Stimulated activated memory B cell treated with anti-CD40 and anti-IgM and Interleukin-4, amounts not matched to agents 10 μg/mL and 1 μg/mL and 100 μg/mL, for 72 hours (primary cell): Measurements from ENCODE around the gene CNPY4.
A peak's percentile ranks its signal among the peaks of the same experiment; 100 is the strongest.

Experiments used
- ATAC-seq: fragments of 150-1000 bp; cut with Tn5 transposase; 2 replicates; pipeline ENCODE4 v1.10.0; 2021
- H3K27ac Mint-ChIP-seq: one replicate; pipeline ENCODE4 v1.8.0; 2022; ENCODE audit warnings: mild to moderate bottlenecking, mixed read lengths
- H3K27me3 Mint-ChIP-seq: one replicate; pipeline ENCODE4 v1.8.0; 2022; ENCODE audit warnings: mixed read lengths
- H3K36me3 Mint-ChIP-seq: one replicate; pipeline ENCODE4 v1.8.0; 2022; ENCODE audit warnings: mixed read lengths
- H3K4me1 Mint-ChIP-seq: one replicate; pipeline ENCODE4 v1.8.0; 2022; ENCODE audit warnings: mixed read lengths
- H3K4me3 Mint-ChIP-seq: one replicate; pipeline ENCODE4 v1.8.0; 2022; ENCODE audit warnings: mild to moderate bottlenecking, moderate library complexity, mixed read lengths
- H3K9me3 Mint-ChIP-seq: one replicate; pipeline ENCODE4 v1.8.0; 2022; ENCODE audit warnings: mixed read lengths

The CNPY4 gene

DNA sequence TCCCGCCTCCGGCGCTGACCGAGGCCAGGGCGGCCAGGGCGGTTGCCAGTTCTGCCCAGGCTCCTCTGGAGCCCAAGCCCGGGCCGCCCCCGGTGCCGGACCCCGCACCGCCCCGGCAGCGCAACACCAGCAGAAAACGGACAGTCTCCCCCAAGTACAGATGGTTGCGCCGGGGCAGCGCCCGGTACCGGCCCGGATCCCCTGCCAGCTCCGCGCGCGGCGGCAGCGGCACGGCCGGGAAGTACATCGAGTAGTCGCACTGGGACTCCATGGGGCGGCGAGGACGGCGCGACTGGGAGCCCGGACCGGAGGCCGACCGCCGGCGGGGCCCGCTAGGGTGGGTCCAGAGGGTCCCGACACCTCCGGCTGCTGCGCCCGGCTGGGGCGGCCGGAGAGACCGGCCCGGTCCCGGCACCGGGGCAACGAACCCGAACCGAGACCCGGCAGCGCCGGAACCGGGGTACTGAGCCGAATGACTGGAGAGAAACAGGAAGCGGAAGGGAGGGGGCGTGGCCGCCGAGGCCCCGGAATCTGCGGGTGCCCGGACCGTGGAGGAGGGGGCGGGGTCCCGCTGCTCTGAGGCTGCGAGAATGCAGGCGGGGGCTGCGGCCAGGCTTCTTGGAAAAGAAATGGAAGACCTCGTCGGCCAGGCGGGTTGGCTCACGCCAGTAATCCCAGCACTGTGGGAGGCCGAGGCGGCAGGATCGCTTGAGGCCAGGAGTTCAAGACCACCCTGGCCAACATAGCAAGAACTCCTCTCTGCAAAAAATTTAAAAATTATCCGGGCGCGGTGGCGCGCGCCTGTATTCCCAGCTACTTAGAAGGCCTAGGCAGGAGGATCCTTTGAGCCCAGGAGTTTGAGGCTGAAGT lies 39.0 kb downstream of the CNPY4 start, which contains the start of gene TRAPPC14:
Gene TRAPPC14 (minus strand): TSS at position 495 of the 870 bp plus-strand sequence. CDS start 224 bp downstream, at position 271.
- Mint-ChIP-seq H3K4me1 (peaks cover 49% of the 10 kb centered on the region), H3K27ac (peak within 1 kb of the TSS; percentile 82)

GRCh38 chr7:100159099-100159623 lies 39.7 kb downstream of the CNPY4 start:
- Mint-ChIP-seq H3K9me3 (no peaks in the 10 kb centered on the region), H3K36me3 (peaks cover 10% of the 10 kb centered on the region), H3K4me1 (peaks cover 43% of the 10 kb centered on the region), H3K27me3 (no peaks in the 10 kb centered on the region), H3K27ac (peak overlapping the region; percentile 82), H3K4me3 (peak overlapping the region; percentile 85)
- ATAC-seq: no peak

More for the DNA sequence above, 39.0 kb downstream of the CNPY4 start, which contains the start of gene TRAPPC14:
- Mint-ChIP-seq H3K9me3 (no peaks in the 10 kb centered on the region), H3K27me3 (no peaks in the 10 kb centered on the region), H3K4me3 (peak within 1 kb of the TSS; percentile 85), H3K36me3 (peaks cover 10% of the 10 kb centered on the region)
- ATAC-seq: peak; percentile 91

DNA sequence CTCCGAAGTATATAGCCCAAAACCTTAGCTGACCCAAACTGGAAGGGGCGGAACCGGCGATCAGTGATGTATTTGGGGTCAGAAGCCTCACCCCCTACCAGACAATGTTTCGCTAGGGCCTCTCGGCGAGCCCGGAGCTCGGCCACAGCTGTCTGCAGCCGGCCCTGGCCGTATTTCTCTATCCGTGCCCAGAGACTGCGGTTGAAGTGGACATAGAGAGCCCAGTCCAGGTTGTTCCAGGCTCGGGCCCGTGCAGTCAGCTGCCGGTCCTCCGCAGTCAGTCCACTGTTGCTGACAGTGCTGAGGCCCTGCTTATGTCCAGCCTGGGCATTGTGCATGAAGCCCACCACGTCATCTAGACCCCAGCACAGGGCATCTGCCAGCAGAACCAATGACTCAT lies 40.6 kb downstream of the CNPY4 start:
- Mint-ChIP-seq H3K27ac (no peak overlapping the region), H3K4me1 (peaks cover 41% of the 10 kb centered on the region), H3K27me3 (no peaks in the 10 kb centered on the region), H3K9me3 (no peaks in the 10 kb centered on the region), H3K36me3 (peaks cover 10% of the 10 kb centered on the region), H3K4me3 (no peak overlapping the region)
- no peak for ATAC-seq

GRCh38 chr7:100163006-100163531 lies 43.6 kb downstream of the CNPY4 start:
- Mint-ChIP-seq H3K36me3 (no peaks in the 10 kb centered on the region), H3K4me3 (no peak overlapping the region), H3K4me1 (peaks cover 43% of the 10 kb centered on the region), H3K27ac (no peak overlapping the region), H3K9me3 (no peaks in the 10 kb centered on the region), H3K27me3 (peaks cover 26% of the 10 kb centered on the region)
- ATAC-seq: no peak

DNA sequence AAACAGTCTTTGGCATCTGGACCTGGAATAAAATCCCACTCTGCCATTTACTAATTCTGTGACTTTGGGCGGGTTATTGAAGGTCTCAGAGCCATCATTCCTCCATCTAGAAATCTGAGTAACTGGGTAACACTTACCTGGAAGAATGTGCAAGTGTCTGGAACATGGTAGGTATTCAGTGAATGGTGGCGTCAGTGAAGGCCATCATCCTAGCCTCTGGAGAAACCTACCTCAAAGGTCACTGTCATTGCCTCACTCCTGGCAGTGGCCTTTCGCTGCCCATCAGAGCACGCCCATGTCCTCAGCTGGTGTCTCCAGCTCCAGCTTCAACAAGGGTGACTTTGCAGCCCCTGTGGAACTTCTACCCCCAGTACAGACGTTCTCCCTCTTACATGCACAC lies 44.4 kb downstream of the CNPY4 start:
- Mint-ChIP-seq H3K36me3 (no peaks in the 10 kb centered on the region), H3K9me3 (no peaks in the 10 kb centered on the region), H3K4me3 (no peak overlapping the region), H3K27ac (no peak overlapping the region), H3K27me3 (peaks cover 34% of the 10 kb centered on the region), H3K4me1 (peaks cover 47% of the 10 kb centered on the region)
- no peak for ATAC-seq

GRCh38 chr7:100166317-100166940 lies 47.0 kb downstream of the CNPY4 start:
- no peak for ATAC-seq
- peaks cover 55% of the 10 kb centered on the region for H3K27me3 Mint-ChIP-seq
- H3K9me3 Mint-ChIP-seq: no peaks in the 10 kb centered on the region
- no peak overlapping the region for H3K27ac Mint-ChIP-seq
- no peak overlapping the region for H3K4me3 Mint-ChIP-seq
- peaks cover 55% of the 10 kb centered on the region for H3K4me1 Mint-ChIP-seq
- H3K36me3 Mint-ChIP-seq: no peaks in the 10 kb centered on the region

DNA sequence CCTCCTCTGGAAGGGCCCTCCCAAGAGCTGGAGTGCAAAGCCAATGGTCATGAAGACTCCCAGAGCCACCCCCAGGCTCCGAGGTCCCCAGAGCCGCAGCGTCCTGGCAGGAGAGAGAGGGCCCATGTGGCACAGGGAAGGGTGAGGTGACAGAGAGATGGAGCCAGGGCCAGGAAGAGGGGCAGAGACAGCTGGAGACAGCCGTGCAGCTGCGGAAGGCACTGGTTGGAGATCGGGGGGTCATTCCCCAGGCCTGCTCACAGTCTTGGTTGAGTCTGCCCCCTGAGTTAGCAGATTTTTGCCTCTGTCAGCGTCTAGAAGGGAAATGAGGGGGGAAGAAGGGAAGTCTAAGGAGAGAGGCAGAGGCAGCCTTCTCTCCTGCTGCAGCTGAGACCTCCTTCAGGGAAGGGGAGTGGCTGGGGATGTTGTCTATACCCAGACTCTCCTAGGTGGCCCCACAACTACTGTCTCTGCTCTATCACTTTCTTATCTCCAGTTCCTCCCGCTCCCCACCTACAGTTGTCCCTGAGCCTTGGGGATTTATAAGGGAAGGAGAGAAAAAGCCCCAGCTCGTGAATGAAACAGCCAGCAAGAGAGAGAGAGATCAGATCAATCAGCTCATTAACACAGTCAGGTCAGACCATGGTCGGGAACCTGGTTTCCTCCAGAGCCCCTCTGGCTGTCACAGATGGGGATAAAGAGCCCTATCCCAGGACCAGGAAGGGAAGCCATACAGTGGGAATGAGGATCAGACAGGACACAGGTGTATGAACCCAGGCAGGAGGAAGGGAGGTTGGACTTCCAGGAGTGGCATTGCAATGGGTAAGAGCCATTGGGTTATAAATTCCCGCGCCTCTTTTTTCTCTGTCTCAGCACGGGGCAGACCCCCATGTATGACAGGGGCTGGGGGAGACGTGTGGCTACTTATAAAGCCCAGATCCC lies 47.8 kb downstream of the CNPY4 start:
- ATAC-seq: no peak
- peaks cover 60% of the 10 kb centered on the region for H3K4me1 Mint-ChIP-seq
- H3K36me3 Mint-ChIP-seq: no peaks in the 10 kb centered on the region
- no peak overlapping the region for H3K27ac Mint-ChIP-seq
- H3K27me3 Mint-ChIP-seq: peaks cover 55% of the 10 kb centered on the region
- no peaks in the 10 kb centered on the region for H3K9me3 Mint-ChIP-seq
- H3K4me3 Mint-ChIP-seq: no peak overlapping the region

DNA sequence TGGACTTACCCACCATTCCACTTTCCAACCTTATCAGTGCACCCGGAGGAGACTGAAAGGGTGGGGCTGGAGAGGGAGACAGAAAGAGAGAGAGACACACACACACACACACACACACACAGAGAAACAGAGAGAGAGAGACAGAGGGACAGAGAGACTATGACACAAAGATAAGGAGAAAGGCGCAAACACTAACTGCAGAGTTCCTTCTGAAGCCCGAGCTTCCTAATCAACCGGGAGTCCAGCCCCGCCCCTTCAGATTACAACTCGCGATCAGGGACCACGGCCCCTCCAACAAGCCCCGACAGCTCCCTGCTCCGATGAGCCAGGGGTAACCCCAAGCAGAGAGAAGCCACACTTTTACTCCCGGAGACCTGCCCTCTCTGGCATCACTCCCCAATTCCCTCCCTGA lies 48.5 kb downstream of the CNPY4 start:
- Mint-ChIP-seq H3K36me3 (no peaks in the 10 kb centered on the region), H3K9me3 (no peaks in the 10 kb centered on the region), H3K27ac (no peak overlapping the region), H3K4me1 (peaks cover 54% of the 10 kb centered on the region), H3K4me3 (peak overlapping the region; percentile 55), H3K27me3 (peaks cover 55% of the 10 kb centered on the region)
- ATAC-seq: no peak

DNA sequence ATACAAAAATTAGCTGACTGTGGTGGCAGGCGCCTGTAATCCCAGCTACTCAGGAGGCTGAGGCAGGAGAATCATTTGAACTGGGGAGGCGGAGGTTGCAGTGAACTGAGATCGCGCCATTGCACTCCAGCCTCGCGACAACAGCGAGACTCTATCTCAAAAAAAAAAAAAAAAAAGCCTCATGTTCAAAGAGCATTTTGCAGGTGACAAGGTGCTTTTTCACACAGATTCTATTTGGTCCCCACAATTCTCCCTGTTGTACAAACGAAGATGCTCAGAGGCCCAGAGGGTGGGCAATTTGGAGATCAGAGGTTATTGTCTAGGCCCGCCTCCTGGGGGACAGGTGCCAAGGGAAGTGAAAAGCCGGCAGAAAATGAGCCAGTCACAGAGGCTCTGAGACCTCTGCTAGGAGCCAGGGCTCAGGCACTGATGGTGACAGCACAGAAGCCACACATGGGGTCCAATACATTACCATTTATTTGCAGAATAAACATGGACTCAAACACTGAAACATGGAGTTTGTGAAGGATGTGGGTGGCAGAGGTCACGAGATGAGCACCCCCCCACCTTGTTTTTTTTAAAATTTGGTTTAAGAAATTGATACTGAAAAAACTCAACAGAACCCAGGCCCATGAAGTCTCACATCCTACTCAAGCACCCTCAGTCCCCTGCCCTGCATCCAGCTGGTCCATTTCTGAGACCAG lies 49.9 kb downstream of the CNPY4 start:
- no peaks in the 10 kb centered on the region for H3K9me3 Mint-ChIP-seq
- H3K27ac Mint-ChIP-seq: no peak overlapping the region
- peaks cover 68% of the 10 kb centered on the region for H3K27me3 Mint-ChIP-seq
- ATAC-seq: no peak
- peaks cover 53% of the 10 kb centered on the region for H3K4me1 Mint-ChIP-seq
- H3K4me3 Mint-ChIP-seq: no peak overlapping the region
- peaks cover 7% of the 10 kb centered on the region for H3K36me3 Mint-ChIP-seq

GRCh38 chr7:100170101-100170897 lies 50.9 kb downstream of the CNPY4 start:
- Mint-ChIP-seq H3K27ac (no peak overlapping the region), H3K36me3 (peaks cover 7% of the 10 kb centered on the region), H3K4me3 (peak overlapping the region; percentile 63), H3K9me3 (no peaks in the 10 kb centered on the region), H3K27me3 (peaks cover 68% of the 10 kb centered on the region), H3K4me1 (peaks cover 53% of the 10 kb centered on the region)
- no peak for ATAC-seq

- Mint-ChIP-seq H3K27ac (no peak overlapping the region), H3K4me3 (peak overlapping the region; percentile 7), H3K4me1 (peaks cover 49% of the 10 kb centered on the region), H3K27me3 (peaks cover 61% of the 10 kb centered on the region), H3K9me3 (no peaks in the 10 kb centered on the region), H3K36me3 (peaks cover 7% of the 10 kb centered on the region)
- ATAC-seq: peak; percentile 41
These were observed 51.8 kb downstream of the CNPY4 start for GRCh38 chr7:100171087-100171681.

- Mint-ChIP-seq H3K27ac (no peak overlapping the region), H3K27me3 (peaks cover 55% of the 10 kb centered on the region), H3K4me1 (peaks cover 49% of the 10 kb centered on the region), H3K4me3 (peak overlapping the region; percentile 66), H3K36me3 (peaks cover 7% of the 10 kb centered on the region), H3K9me3 (no peaks in the 10 kb centered on the region)
- ATAC-seq: peak; percentile 14
These were observed 52.4 kb downstream of the CNPY4 start for GRCh38 chr7:100171840-100172239.

- Mint-ChIP-seq H3K4me3 (no peak overlapping the region), H3K27me3 (peaks cover 34% of the 10 kb centered on the region), H3K9me3 (no peaks in the 10 kb centered on the region), H3K4me1 (peaks cover 39% of the 10 kb centered on the region), H3K36me3 (peaks cover 7% of the 10 kb centered on the region), H3K27ac (no peak overlapping the region)
- ATAC-seq: no peak
These were observed 54.5 kb downstream of the CNPY4 start for GRCh38 chr7:100173806-100174495.
